Adrenal gland (tissue), 12 donors: ENCODE results near the gene ENDOV. TPM values are rescaled to one million over a fixed set of nuclear protein-coding genes. Genes with fewer than 3 reads are reported as not detected.
A peak's percentile ranks its signal among the peaks of the same experiment; 100 is the strongest.

Experiments used
- DNase-seq, 7 donors: peaks; one replicate each; pipeline ENCODE4 v3.0.0-alpha.2; 2019 to 2020
- H3K27ac ChIP-seq, 5 donors: fragments of 200-600 bp; sonication (generic) in 4 of 5; 1 replicate in 3 of 5; 2 replicates in 2 of 5; pipeline versions ENCODE4 v1.5.1 to v1.8.0; 2016 to 2020; ENCODE audit warnings: mild to moderate bottlenecking in 1 of 5
- H3K27me3 ChIP-seq: fragments of 200-600 bp; 2 replicates; pipeline ENCODE4 v1.8.0; 2021
- H3K36me3 ChIP-seq, 2 donors: fragments of 200-600 bp; replicated peaks in 1 of 2; 1 replicate in 1 of 2; 2 replicates in 1 of 2; pipeline versions ENCODE4 v1.5.1 to v1.8.0; 2018 to 2022
- H3K4me1 ChIP-seq, 2 donors: fragments of 200-600 bp; replicated peaks in 1 of 2; 1 replicate in 1 of 2; 2 replicates in 1 of 2; pipeline versions ENCODE4 v1.5.1 to v1.8.0; 2018 to 2021
- H3K4me3 ChIP-seq, 4 donors: fragments of 200-600 bp; sonication (generic) in 3 of 4; one replicate each; pipeline ENCODE4 v1.5.1; 2016 to 2018
- H3K9me3 ChIP-seq, 3 donors: fragments of 200-600 bp; sonication (generic) in 1 of 3; replicated peaks in 1 of 3; 1 replicate in 2 of 3; 2 replicates in 1 of 3; pipeline versions ENCODE4 v1.5.1 to v1.8.0; 2016 to 2021
- CTCF ChIP-seq, 6 experiments: fragments of 450-650 bp in 4 of 6; fragments of 200-600 bp in 2 of 6; sonication (generic) in 1 of 6; IDR thresholded peaks; 1 replicate in 5 of 6; 2 replicates in 1 of 6; pipeline versions ENCODE4 v1.5.1 to v1.8.0; 2016 to 2021; ENCODE audit warnings: antibody characterized with exemption in 6 of 6, mild to moderate bottlenecking in 2 of 6, moderate library complexity in 1 of 6
- POLR2A ChIP-seq, 2 donors: fragments of 450-650 bp; IDR thresholded peaks; one replicate each; pipeline ENCODE4 v1.6.1; 2017; ENCODE audit warnings: antibody characterized with exemption in 2 of 2, mild to moderate bottlenecking in 2 of 2, moderate library complexity in 1 of 2
- WGBS, 4 donors: extraction: QIAGEN DNeasy Blood & Tissue Kit in 2 of 4; methylation state at CpG; one replicate each; pipeline versions ENCODE4 v1.1.5 to v1.1.7; 2013 to 2017; 5-methylcytosine and 5-hydroxymethylcytosine counted together
- intact Hi-C, 2 donors: fragments of 100-400 bp; cut with DNase I; formaldehyde crosslinking; loops; one replicate each; pipeline versions ENCODE4 v1.14.1 to v1.15.0; 2022 to 2023
- polyA plus RNA-seq, 3 donors: library from polyadenylated mRNA; stranded (reverse); fragments of 200-250 nt in 2 of 3; fragments of 350-450 nt in 1 of 3; fragmentation: Illumina TruSeq in 1 of 3; extraction: RNeasy Lipid Tissue Mini Kit (QIAGEN cat#74804) in 1 of 3; gene quantifications; one replicate each; pipeline ENCODE4 v1.2.3, GENCODE V29; 2013 to 2014
- total RNA-seq, 9 donors: library from RNA; depleted of rRNA in 4 of 9; stranded (reverse); fragments of >200 nt in 4 of 9; fragments of 120-200 nt in 1 of 9; fragmentation: NEBNext Ultra II Directional in 1 of 9; extraction: Animal tissue kit (Norgen Biotek cat#: 25700) in 1 of 9; gene quantifications; one replicate each; pipeline versions ENCODE4 v1.1.0 to v1.2.4, GENCODE V29; 2013 to 2023
- donor health status: healthy with polysubstance abuse.
- donor health status: Bipolar disorder and iron deficiency.
- donor health status: DM: yes; HTN: yes; CAD: no.
- donor health status: DM: no; HTN: no; CAD: no.
- donor health status: DM: no; HTN: no; CAD: no.
- donor health status: DM: yes; HTN: yes; CAD: no.

The ENDOV gene
- total and polyA plus RNA-seq, 12 donors, result 7.1 to 31.9 (median 18.3) TPM

DNA sequence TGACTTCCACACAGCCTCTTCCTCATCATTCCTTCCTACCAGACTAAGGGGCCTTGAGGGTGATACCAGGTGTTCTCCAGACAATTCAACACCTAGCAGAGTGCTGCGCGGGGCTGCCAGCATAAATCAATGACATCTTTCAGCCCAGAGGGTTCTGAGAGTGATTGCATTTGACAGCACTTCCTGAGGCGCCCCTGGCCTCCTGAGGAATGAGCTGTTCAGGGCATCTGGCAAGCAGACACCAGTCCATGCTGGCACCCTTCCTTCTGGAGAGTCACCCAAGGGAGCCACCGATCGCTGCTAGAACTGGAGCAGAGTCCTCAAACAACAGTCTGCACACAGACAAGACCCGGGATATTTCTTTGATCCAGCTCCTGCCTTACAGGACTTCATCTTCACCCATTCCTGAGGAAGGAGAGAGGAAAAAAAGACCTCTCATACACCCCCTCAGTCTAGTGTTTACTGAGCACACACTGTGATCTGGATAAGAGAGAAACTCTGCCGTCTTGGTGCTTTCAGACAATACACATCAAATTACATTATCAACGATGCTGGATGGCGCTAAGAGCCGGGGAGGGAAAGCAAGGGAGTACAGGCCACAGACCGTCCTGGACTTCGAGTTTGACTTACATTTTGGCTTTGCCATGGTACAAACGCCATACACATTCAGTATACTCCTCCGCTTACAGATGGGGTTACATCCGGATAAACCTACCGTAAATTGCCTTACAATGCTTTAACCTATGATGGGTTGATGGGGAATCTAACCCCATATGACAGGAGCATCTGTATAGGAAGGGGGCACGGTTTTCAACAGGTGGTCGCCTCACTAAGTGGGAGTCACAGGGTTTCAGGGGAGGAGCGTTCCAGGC lies 38.4 kb downstream of the ENDOV start:
- Histone ChIP-seq H3K4me1 (peaks cover 14 to 20% of the 10 kb centered on the region in 2 donors), H3K9me3 (no peaks in the 10 kb centered on the region), H3K36me3 (no peaks in the 10 kb centered on the region), H3K4me3 (peak overlapping the region in 1 of 4 donors; percentile 84), H3K27me3 (no peaks in the 10 kb centered on the region), H3K27ac (peak overlapping the region in 3 of 5 donors; percentile 28 to 99 (median 98))
- DNase-seq, result peak in 3 of 7 donors; percentile 38 to 56 (median 53)
- 75 to 84% (median 80%) methylated on average over 16 to 19 of the region's 19 CpGs for WGBS, 4 donors
- intact Hi-C loops, result no loop called here
- TF ChIP-seq CTCF (IDR thresholded peaks at IDR 0.05), result no peak
- TF ChIP-seq POLR2A (IDR thresholded peaks at IDR 0.05), result no peak

GRCh38 chr17:80453998-80454556 lies 39.1 kb downstream of the ENDOV start:
- no peak for TF ChIP-seq POLR2A (IDR thresholded peaks at IDR 0.05)
- TF ChIP-seq CTCF (IDR thresholded peaks at IDR 0.05), result no peak
- no peaks in the 10 kb centered on the region for H3K36me3 ChIP-seq
- intact Hi-C loops, result no loop called here
- H3K4me1 ChIP-seq, result peaks cover 14 to 20% of the 10 kb centered on the region in 2 donors
- peak overlapping the region; percentile 0 to 84 (median 58) for H3K4me3 ChIP-seq
- peak overlapping the region; percentile 98 to 100 (median 99) for H3K27ac ChIP-seq
- H3K27me3 ChIP-seq, result no peaks in the 10 kb centered on the region
- no peaks in the 10 kb centered on the region for H3K9me3 ChIP-seq
- WGBS, 4 donors, result 29 to 44% (median 34%) methylated on average over 20 to 36 of the region's 36 CpGs
- DNase-seq, result no peak

- peaks cover 14 to 20% of the 10 kb centered on the region in 2 donors for H3K4me1 ChIP-seq
These were observed 39.8 kb downstream of the ENDOV start for GRCh38 chr17:80454557-80455335.

More at GRCh38 chr17:80454557-80455335, 39.8 kb downstream of the ENDOV start:
- peak; percentile 97 to 98 (median 97) for DNase-seq
- intact Hi-C loops, result no loop called here
- Histone ChIP-seq H3K4me3 (peak overlapping the region; percentile 22 to 84 (median 72)), H3K9me3 (no peaks in the 10 kb centered on the region), H3K27ac (peak overlapping the region; percentile 98 to 100 (median 99)), H3K36me3 (no peaks in the 10 kb centered on the region), H3K27me3 (no peaks in the 10 kb centered on the region)
- 0 to 4% (median 0%) methylated on average over 5 to 88 of the region's 88 CpGs for WGBS, 4 donors
- peak; percentile 84 to 93 for TF ChIP-seq POLR2A (IDR thresholded peaks at IDR 0.05)
- TF ChIP-seq CTCF (IDR thresholded peaks at IDR 0.05), result peak in 1 of 6 experiments; percentile 34
